GM23248 (cell line): ENCODE results near the gene CASK. TPM values are rescaled to one million over a fixed set of nuclear protein-coding genes. Genes with fewer than 3 reads are reported as not detected.

Source experiments
- DNase-seq: peaks from one replicate; pipeline ENCODE4 v3.0.0-alpha.2; 2015
- H2AFZ ChIP-seq: fragments of 200-600 bp; sonication (generic); 2 replicates; pipeline ENCODE4 v1.6.1; 2016; ENCODE audit warnings: antibody characterized with exemption
- H3F3A ChIP-seq: fragments of 200-600 bp; sonication (generic); 2 replicates; pipeline ENCODE4 v1.6.1; 2016; ENCODE audit warnings: mild to moderate bottlenecking, antibody characterized with exemption, mixed run types; ENCODE audit not compliant: insufficient read depth
- H3K27ac ChIP-seq: fragments of 200-600 bp; sonication (generic); 2 replicates; pipeline ENCODE4 v1.5.1; 2016; ENCODE audit warnings: mild to moderate bottlenecking
- H3K27me3 ChIP-seq: fragments of 200-600 bp; sonication (generic); replicated peaks from 2 replicates; pipeline ENCODE4 v1.6.1; 2016; ENCODE audit warnings: mild to moderate bottlenecking; ENCODE audit not compliant: insufficient read depth
- H3K36me3 ChIP-seq: fragments of 200-600 bp; sonication (generic); 2 replicates; pipeline ENCODE4 v1.6.1; 2016; ENCODE audit warnings: low read depth, mild to moderate bottlenecking
- H3K4me1 ChIP-seq: fragments of 200-600 bp; sonication (generic); 2 replicates; pipeline ENCODE4 v1.6.1; 2016; ENCODE audit warnings: mild to moderate bottlenecking; ENCODE audit not compliant: insufficient read depth
- H3K4me2 ChIP-seq: fragments of 200-600 bp; sonication (generic); one replicate; pipeline ENCODE4 v1.6.1; 2016; ENCODE audit warnings: mild to moderate bottlenecking; ENCODE audit not compliant: unreplicated experiment
- H3K4me3 ChIP-seq: fragments of 200-600 bp; sonication (generic); 2 replicates; pipeline ENCODE4 v1.5.1; 2016; ENCODE audit warnings: mild to moderate bottlenecking
- H3K79me2 ChIP-seq: fragments of 200-600 bp; sonication (generic); 2 replicates; pipeline ENCODE4 v1.6.1; 2016; ENCODE audit warnings: mild to moderate bottlenecking; ENCODE audit not compliant: insufficient read depth
- H3K9ac ChIP-seq: fragments of 200-600 bp; sonication (generic); 2 replicates; pipeline ENCODE4 v1.6.1; 2016; ENCODE audit warnings: mild to moderate bottlenecking
- H3K9me2 ChIP-seq: fragments of 200-600 bp; sonication (generic); 2 replicates; pipeline ENCODE4 v1.6.1; 2016; ENCODE audit warnings: mixed run types, mild to moderate bottlenecking, moderate library complexity; ENCODE audit not compliant: insufficient read depth
- H3K9me3 ChIP-seq: fragments of 200-600 bp; sonication (generic); one replicate; pipeline ENCODE4 v1.6.1; 2017; ENCODE audit warnings: low read depth
- H4K20me1 ChIP-seq: fragments of 200-600 bp; sonication (generic); 2 replicates; pipeline ENCODE4 v1.6.0; 2016; ENCODE audit not compliant: insufficient read depth
- EZH2 ChIP-seq: fragments of 200-600 bp; sonication (generic); IDR thresholded peaks from 2 replicates; pipeline ENCODE4 v1.6.1; 2018; ENCODE audit warnings: antibody characterized with exemption, mild to moderate bottlenecking; ENCODE audit not compliant: insufficient read depth, poor library complexity, severe bottlenecking
- EZH2phosphoT487 ChIP-seq: fragments of 200-600 bp; sonication (generic); IDR thresholded peaks from 2 replicates; pipeline ENCODE4 v1.6.1; 2018; ENCODE audit warnings: antibody characterized with exemption, moderate library complexity, mild to moderate bottlenecking, low read depth; ENCODE audit not compliant: insufficient read depth
- WGBS, 2 experiments: methylation state at CpG; one replicate each; pipeline ENCODE4 v1.1.6; 2015 to 2017; ENCODE audit warnings: low lambda C conversion rate in 2 of 2, low coverage in 1 of 2; ENCODE audit errors: missing lambda C conversion rate in 2 of 2; 5-methylcytosine and 5-hydroxymethylcytosine counted together
- in situ Hi-C: fragments of 300-500 bp; cut with MboI; formaldehyde crosslinking; loops from 2 replicates; pipeline ENCODE4 v1.15.0; 2020
- polyA plus RNA-seq: library from polyadenylated mRNA; unstranded; fragments of >200 nt; fragmentation: Nextera tagmentation; extraction: Ambion mirVana; gene quantifications from 2 replicates; pipeline ENCODE4 v1.2.1, GENCODE V29; 2016
- total RNA-seq: library from RNA; depleted of rRNA; stranded (reverse); fragments of >200 nt; shearing (Covaris generic); gene quantifications from 2 replicates; pipeline ENCODE4 v1.2.3, GENCODE V29; 2014

Gene CASK
- total and polyA plus RNA-seq, 2 experiments from 2014 or later, result 2.5 to 29.2 TPM

GRCh38 chrX:41718481-41719235 is 204.7 kb downstream of the CASK start:
- Histone ChIP-seq H3K9me2 (no peaks in the 10 kb centered on the region), H3K27me3 (no peaks in the 10 kb centered on the region), H3K9me3 (no peaks in the 10 kb centered on the region), H3K36me3 (no peaks in the 10 kb centered on the region), H3K4me3 (no peak overlapping the region), H3K4me2 (no peak overlapping the region), H4K20me1 (no peaks in the 10 kb centered on the region), H3K4me1 (0 out of 2 replicates have a peak, but pooled peaks cover 9% of the 10 kb centered on the region), H2AFZ (no peak overlapping the region), H3F3A (no peaks in the 10 kb centered on the region), H3K79me2 (no peaks in the 10 kb centered on the region), H3K27ac (no peak overlapping the region), H3K9ac (no peak overlapping the region)
- WGBS, 2 experiments, result 96 to 100% methylated on average over 4 of the region's 4 CpGs
- in situ Hi-C loops, result no loop called here
- TF ChIP-seq EZH2phosphoT487, result no peak
- TF ChIP-seq EZH2, result no peak
- no peak for DNase-seq

GRCh38 chrX:41716767-41717473 is 206.4 kb downstream of the CASK start:
- H3K27me3 ChIP-seq, result no peaks in the 10 kb centered on the region
- no peaks in the 10 kb centered on the region for H3K4me1 ChIP-seq
- H3K9ac ChIP-seq, result no peak overlapping the region
- H3K4me2 ChIP-seq, result no peak overlapping the region
- no peaks in the 10 kb centered on the region for H3K9me2 ChIP-seq
- 96 to 98% methylated on average over 12 of the region's 12 CpGs for WGBS, 2 experiments
- in situ Hi-C loops, result no loop called here
- no peak overlapping the region for H2AFZ ChIP-seq
- H3K36me3 ChIP-seq, result no peaks in the 10 kb centered on the region
- TF ChIP-seq EZH2 (no peak), EZH2phosphoT487 (no peak)
- no peaks in the 10 kb centered on the region for H3K79me2 ChIP-seq
- H4K20me1 ChIP-seq, result no peaks in the 10 kb centered on the region
- no peaks in the 10 kb centered on the region for H3F3A ChIP-seq
- no peak overlapping the region for H3K27ac ChIP-seq
- H3K4me3 ChIP-seq, result no peak overlapping the region
- DNase-seq, result no peak
- H3K9me3 ChIP-seq, result no peaks in the 10 kb centered on the region

GRCh38 chrX:41716222-41716621 is 207.1 kb downstream of the CASK start:
- no peaks in the 10 kb centered on the region for H3K9me2 ChIP-seq
- no peaks in the 10 kb centered on the region for H3K4me1 ChIP-seq
- no peak overlapping the region for H3K9ac ChIP-seq
- TF ChIP-seq EZH2, result no peak
- TF ChIP-seq EZH2phosphoT487, result no peak
- H3K36me3 ChIP-seq, result no peaks in the 10 kb centered on the region
- H3K27me3 ChIP-seq, result no peaks in the 10 kb centered on the region
- no peaks in the 10 kb centered on the region for H3F3A ChIP-seq
- H3K4me3 ChIP-seq, result no peak overlapping the region
- WGBS, 2 experiments, result 93 to 96% methylated on average over 3 to 5 of the region's 5 CpGs
- H3K4me2 ChIP-seq, result no peak overlapping the region
- H3K27ac ChIP-seq, result no peak overlapping the region
- H2AFZ ChIP-seq, result no peak overlapping the region
- no peak for DNase-seq
- no peaks in the 10 kb centered on the region for H4K20me1 ChIP-seq
- in situ Hi-C loops, result no loop called here
- no peaks in the 10 kb centered on the region for H3K9me3 ChIP-seq
- H3K79me2 ChIP-seq, result no peaks in the 10 kb centered on the region

- Histone ChIP-seq H3K9ac (no peak overlapping the region), H3K79me2 (no peaks in the 10 kb centered on the region), H4K20me1 (no peaks in the 10 kb centered on the region), H3K36me3 (no peaks in the 10 kb centered on the region), H3K4me1 (no peaks in the 10 kb centered on the region), H3K27me3 (no peaks in the 10 kb centered on the region), H2AFZ (no peak overlapping the region), H3F3A (no peaks in the 10 kb centered on the region), H3K27ac (no peak overlapping the region), H3K9me2 (no peaks in the 10 kb centered on the region), H3K4me2 (no peak overlapping the region), H3K9me3 (no peaks in the 10 kb centered on the region), H3K4me3 (no peak overlapping the region)
- 97 to 100% methylated on average over 5 of the region's 5 CpGs for WGBS, 2 experiments
- in situ Hi-C loops, result no loop called here
- DNase-seq, result no peak
- TF ChIP-seq EZH2phosphoT487 (no peak), EZH2 (no peak)
Observed at GRCh38 chrX:41711021-41711667, 212.2 kb downstream of the CASK start.
